ENCODE measurements around the gene SBK3. TPM values are rescaled to one million over a fixed set of nuclear protein-coding genes. Genes with fewer than 3 reads are reported as not detected.
"Not testable (repeated sequence)": the region's sequence is repeated elsewhere in the genome, so short reads cannot be mapped to it uniquely, and the experiment has no call there.

The SBK3 gene
- total RNA-seq, 1 donor from 2014 or later = 1.7 TPM

GRCh38 chr19:55576746-55577145 lies 31.4 kb upstream of the SBK3 start:
- no peak for DNase-seq (ENCODE audit: low spot score)

- not testable (repeated sequence) for DNase-seq (ENCODE audit: low spot score)
Observed at GRCh38 chr19:55573929-55574328, 28.6 kb upstream of the SBK3 start.

- not testable (repeated sequence) for DNase-seq (ENCODE audit: low spot score)
Observed at GRCh38 chr19:55569477-55569876, 24.1 kb upstream of the SBK3 start.

GRCh38 chr19:55567708-55568328 lies 22.5 kb upstream of the SBK3 start:
- no peak for DNase-seq (ENCODE audit: low spot score)

- no peak for DNase-seq (ENCODE audit: low spot score)
Observed at GRCh38 chr19:55566823-55567222, 21.5 kb upstream of the SBK3 start.

- DNase-seq (ENCODE audit: low spot score) = no peak
Observed at GRCh38 chr19:55563261-55563690, 17.9 kb upstream of the SBK3 start.

GRCh38 chr19:55559684-55560083 lies 14.3 kb upstream of the SBK3 start:
- DNase-seq (ENCODE audit: low spot score) = no peak

- no peak for DNase-seq (ENCODE audit: low spot score)
Observed at GRCh38 chr19:55554741-55555152, 9.4 kb upstream of the SBK3 start.

GRCh38 chr19:55554302-55554701 lies 9.0 kb upstream of the SBK3 start:
- no peak for DNase-seq (ENCODE audit: low spot score)

GRCh38 chr19:55553217-55554182 lies 8.2 kb upstream of the SBK3 start:
- DNase-seq (ENCODE audit: low spot score) = no peak

- DNase-seq (ENCODE audit: low spot score) = no peak
Observed at GRCh38 chr19:55552620-55553019, 7.3 kb upstream of the SBK3 start.

- DNase-seq (ENCODE audit: low spot score) = no peak
Observed at GRCh38 chr19:55552206-55552605, 6.9 kb upstream of the SBK3 start.

- no peak for DNase-seq (ENCODE audit: low spot score)
Observed at GRCh38 chr19:55550321-55550650, 4.9 kb upstream of the SBK3 start.

GRCh38 chr19:55549500-55550320 lies 4.4 kb upstream of the SBK3 start:
- DNase-seq (ENCODE audit: low spot score) = no peak

- no peak for DNase-seq (ENCODE audit: low spot score)
Observed at GRCh38 chr19:55546822-55547614, 1.7 kb upstream of the SBK3 start.

GRCh38 chr19:55546011-55546410 lies 668 bp upstream of the SBK3 start:
- DNase-seq (ENCODE audit: low spot score) = no peak

GRCh38 chr19:55544776-55545439 lies 435 bp downstream of the SBK3 start:
- no peak for DNase-seq (ENCODE audit: low spot score)

- no peak for DNase-seq (ENCODE audit: low spot score)
Observed at GRCh38 chr19:55544014-55544413, 1.3 kb downstream of the SBK3 start.

- DNase-seq (ENCODE audit: low spot score) = no peak
Observed at GRCh38 chr19:55543567-55543966, 1.8 kb downstream of the SBK3 start.

GRCh38 chr19:55542292-55542855 lies 3.0 kb downstream of the SBK3 start:
- DNase-seq (ENCODE audit: low spot score) = no peak

All from mesenteric fat pad (tissue), 1 donor.